ENCODE measurements around the gene ADAMTS6.

DNA sequence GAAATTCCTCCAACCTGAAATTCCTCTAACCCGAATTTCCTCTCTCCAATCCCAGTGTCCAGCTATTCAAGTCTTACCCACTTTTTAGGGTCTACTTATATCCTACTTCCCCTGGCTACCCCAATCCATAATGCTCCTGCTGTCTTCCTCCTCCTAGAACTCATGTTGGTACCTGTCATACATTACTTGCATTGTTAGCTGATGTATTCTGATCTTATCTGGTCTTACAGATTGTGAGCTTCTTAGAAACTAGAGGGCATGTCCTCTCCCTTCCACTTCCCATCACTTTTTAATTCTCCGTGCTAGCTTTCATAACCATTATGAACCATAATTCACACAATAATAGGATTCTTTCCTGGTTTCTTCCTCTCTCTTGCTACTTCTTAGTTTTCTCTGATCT is 376.9 kb downstream of the ADAMTS6 start:
- TF ChIP-seq POLR2A (IDR thresholded peaks at IDR 0.05) (no peak), POLR2AphosphoS5 (IDR thresholded peaks at IDR 0.05) (no peak)
- TF ChIP-seq, protein P1, sequence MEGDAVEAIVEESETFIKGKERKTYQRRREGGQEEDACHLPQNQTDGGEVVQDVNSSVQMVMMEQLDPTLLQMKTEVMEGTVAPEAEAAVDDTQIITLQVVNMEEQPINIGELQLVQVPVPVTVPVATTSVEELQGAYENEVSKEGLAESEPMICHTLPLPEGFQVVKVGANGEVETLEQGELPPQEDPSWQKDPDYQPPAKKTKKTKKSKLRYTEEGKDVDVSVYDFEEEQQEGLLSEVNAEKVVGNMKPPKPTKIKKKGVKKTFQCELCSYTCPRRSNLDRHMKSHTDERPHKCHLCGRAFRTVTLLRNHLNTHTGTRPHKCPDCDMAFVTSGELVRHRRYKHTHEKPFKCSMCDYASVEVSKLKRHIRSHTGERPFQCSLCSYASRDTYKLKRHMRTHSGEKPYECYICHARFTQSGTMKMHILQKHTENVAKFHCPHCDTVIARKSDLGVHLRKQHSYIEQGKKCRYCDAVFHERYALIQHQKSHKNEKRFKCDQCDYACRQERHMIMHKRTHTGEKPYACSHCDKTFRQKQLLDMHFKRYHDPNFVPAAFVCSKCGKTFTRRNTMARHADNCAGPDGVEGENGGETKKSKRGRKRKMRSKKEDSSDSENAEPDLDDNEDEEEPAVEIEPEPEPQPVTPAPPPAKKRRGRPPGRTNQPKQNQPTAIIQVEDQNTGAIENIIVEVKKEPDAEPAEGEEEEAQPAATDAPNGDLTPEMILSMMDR (IDR thresholded peaks at IDR 0.05), result no peak
